Natural killer cell (primary cell): ENCODE measurements around the gene SPAG6. TPM values are rescaled to one million over a fixed set of nuclear protein-coding genes. Genes with fewer than 3 reads are reported as not detected.
"Not testable (repeated sequence)": the region's sequence is repeated elsewhere in the genome, so short reads cannot be mapped to it uniquely, and the experiment has no call there.

Experiments used
- ATAC-seq, 3 donors: fragments of 150-1000 bp in 2 of 3; fragments of 200-7000 bp in 1 of 3; cut with Tn5 transposase; 1 replicate in 1 of 3; 2 replicates in 2 of 3; pipeline ENCODE4 v1.10.0; 2021; ENCODE audit warnings: mild to moderate bottlenecking in 2 of 3, moderate library complexity in 2 of 3
- DNase-seq, 2 donors: peaks; one replicate each; pipeline versions ENCODE4 v3.0.0 to v3.0.0-alpha.2; 2013 to 2021; ENCODE audit warnings: mixed read lengths in 1 of 2
- H3K27ac ChIP-seq: one replicate; pipeline ENCODE4 v1.5.1; 2013; ENCODE audit warnings: mild to moderate bottlenecking, low read length
- H3K27me3 ChIP-seq: one replicate; pipeline ENCODE4 v1.6.1; 2013; ENCODE audit warnings: low read length; ENCODE audit not compliant: control insufficient read depth, insufficient read depth
- H3K36me3 ChIP-seq: one replicate; pipeline ENCODE4 v1.6.1; 2013; ENCODE audit warnings: low read length; ENCODE audit not compliant: control insufficient read depth, insufficient read depth
- H3K4me1 ChIP-seq: one replicate; pipeline ENCODE4 v1.6.1; 2013; ENCODE audit warnings: low read length; ENCODE audit not compliant: control insufficient read depth, insufficient read depth
- H3K4me3 ChIP-seq: one replicate; pipeline ENCODE4 v1.5.1; 2013; ENCODE audit warnings: low read length
- H3K9me3 ChIP-seq: one replicate; pipeline ENCODE4 v1.6.1; 2013; ENCODE audit warnings: low read length; ENCODE audit not compliant: control insufficient read depth, insufficient read depth
- H3K27ac Mint-ChIP-seq, 2 donors: one replicate each; pipeline ENCODE4 v1.8.0; 2022; ENCODE audit warnings: mild to moderate bottlenecking in 2 of 2, mixed read lengths in 2 of 2, moderate library complexity in 1 of 2
- H3K27me3 Mint-ChIP-seq, 2 donors: one replicate each; pipeline ENCODE4 v1.8.0; 2022; ENCODE audit warnings: low read depth in 2 of 2, mixed read lengths in 2 of 2
- H3K36me3 Mint-ChIP-seq: one replicate; pipeline ENCODE4 v1.8.0; 2022; ENCODE audit warnings: mixed read lengths
- H3K4me1 Mint-ChIP-seq, 2 donors: one replicate each; pipeline ENCODE4 v1.8.0; 2022; ENCODE audit warnings: mixed read lengths in 2 of 2
- H3K4me3 Mint-ChIP-seq: one replicate; pipeline ENCODE4 v1.8.0; 2022; ENCODE audit warnings: mild to moderate bottlenecking, moderate library complexity, mixed read lengths
- H3K9me3 Mint-ChIP-seq, 2 donors: one replicate each; pipeline ENCODE4 v1.8.0; 2022; ENCODE audit warnings: mixed read lengths in 2 of 2
- WGBS: methylation state at CpG from one replicate; pipeline ENCODE4 v1.1.7; 2013; ENCODE audit warnings: missing lambda C conversion rate; ENCODE audit not compliant: insufficient coverage; 5-methylcytosine and 5-hydroxymethylcytosine counted together
- intact Hi-C: fragments of 100-400 bp; cut with micrococcal nuclease; formaldehyde crosslinking; loops from one replicate; pipeline ENCODE4 v1.14.2; 2022
- total RNA-seq, 4 donors: library from RNA; stranded (reverse); fragments of 120-200 nt in 1 of 4; gene quantifications; one replicate each; pipeline versions ENCODE4 v1.2.3 to v1.2.4, GENCODE V29; 2013 to 2022
- TF ChIP-seq, protein P1 (sequence below): fragments of 200-600 bp; IDR thresholded peaks from one replicate; pipeline ENCODE4 v1.8.0; 2022; ENCODE audit warnings: antibody characterized with exemption

The SPAG6 gene
- total RNA-seq, 3 donors from 2014 or later (not counting 1 experiment from before 2014, with no cell fraction given), result 0.35 to 0.79 TPM; not detected in 1

DNA sequence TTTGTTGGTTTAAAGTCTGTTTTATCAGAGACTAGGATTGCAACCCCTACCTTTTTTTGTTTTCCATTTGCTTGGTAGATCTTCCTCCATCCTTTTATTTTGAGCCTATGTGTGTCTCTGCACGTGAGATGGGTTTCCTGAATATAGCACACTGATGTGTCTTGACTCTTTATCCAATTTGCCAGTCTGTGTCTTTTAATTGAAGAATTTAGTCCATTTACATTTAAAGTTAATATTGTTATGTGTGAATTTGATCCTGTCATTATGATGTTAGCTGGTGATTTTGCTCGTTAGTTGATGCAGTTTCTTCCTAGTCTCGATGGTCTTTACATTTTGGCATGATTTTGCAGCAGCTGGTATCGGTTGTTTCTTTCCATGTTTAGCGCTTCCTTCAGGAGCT lies 61.6 kb downstream of the SPAG6 start:
- ATAC-seq, H3K27ac Mint-ChIP-seq, H3K4me1 ChIP-seq, H3K4me1 Mint-ChIP-seq, H3K9me3 ChIP-seq, H3K27me3 ChIP-seq, H3K4me3 Mint-ChIP-seq, H3K9me3 Mint-ChIP-seq, H3K27ac ChIP-seq, H3K36me3 ChIP-seq, H3K4me3 ChIP-seq, intact Hi-C loops, DNase-seq: not testable (repeated sequence)
- peaks cover 11% of the 10 kb centered on the region for H3K36me3 Mint-ChIP-seq
- no CpG with 5 or more reads among the region's 5 CpGs for WGBS
- H3K27me3 Mint-ChIP-seq, result peaks cover 8 to 11% of the 10 kb centered on the region in 2 donors

DNA sequence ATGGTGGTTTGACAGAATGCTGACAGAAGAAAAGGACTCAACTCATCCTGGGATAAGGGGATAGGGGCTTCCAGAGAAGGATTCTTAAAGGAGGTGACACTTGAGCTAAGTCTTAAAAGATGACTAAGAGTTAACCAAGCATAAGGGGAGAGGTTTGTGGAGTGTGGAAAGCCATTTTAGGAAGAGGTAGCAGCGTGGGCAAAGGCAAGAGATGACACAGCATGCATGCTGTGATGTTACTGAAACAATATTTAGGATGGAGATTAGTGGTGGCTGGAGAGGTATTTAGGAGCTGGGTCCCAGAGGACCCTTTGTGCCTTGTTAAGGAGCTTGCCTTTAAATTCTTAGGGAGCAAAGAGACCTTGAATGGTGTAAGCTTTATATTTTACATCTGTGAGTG lies 65.1 kb downstream of the SPAG6 start:
- 34% methylated on average over 1 of the region's 1 CpG for WGBS
- no peak overlapping the region for H3K4me3 ChIP-seq
- peaks cover 11% of the 10 kb centered on the region for H3K36me3 Mint-ChIP-seq
- TF ChIP-seq, protein P1, sequence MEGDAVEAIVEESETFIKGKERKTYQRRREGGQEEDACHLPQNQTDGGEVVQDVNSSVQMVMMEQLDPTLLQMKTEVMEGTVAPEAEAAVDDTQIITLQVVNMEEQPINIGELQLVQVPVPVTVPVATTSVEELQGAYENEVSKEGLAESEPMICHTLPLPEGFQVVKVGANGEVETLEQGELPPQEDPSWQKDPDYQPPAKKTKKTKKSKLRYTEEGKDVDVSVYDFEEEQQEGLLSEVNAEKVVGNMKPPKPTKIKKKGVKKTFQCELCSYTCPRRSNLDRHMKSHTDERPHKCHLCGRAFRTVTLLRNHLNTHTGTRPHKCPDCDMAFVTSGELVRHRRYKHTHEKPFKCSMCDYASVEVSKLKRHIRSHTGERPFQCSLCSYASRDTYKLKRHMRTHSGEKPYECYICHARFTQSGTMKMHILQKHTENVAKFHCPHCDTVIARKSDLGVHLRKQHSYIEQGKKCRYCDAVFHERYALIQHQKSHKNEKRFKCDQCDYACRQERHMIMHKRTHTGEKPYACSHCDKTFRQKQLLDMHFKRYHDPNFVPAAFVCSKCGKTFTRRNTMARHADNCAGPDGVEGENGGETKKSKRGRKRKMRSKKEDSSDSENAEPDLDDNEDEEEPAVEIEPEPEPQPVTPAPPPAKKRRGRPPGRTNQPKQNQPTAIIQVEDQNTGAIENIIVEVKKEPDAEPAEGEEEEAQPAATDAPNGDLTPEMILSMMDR, result no peak
- no peak overlapping the region for H3K4me3 Mint-ChIP-seq
- no peak overlapping the region for H3K27ac Mint-ChIP-seq
- peaks cover 8 to 11% of the 10 kb centered on the region in 2 donors for H3K27me3 Mint-ChIP-seq
- H3K9me3 ChIP-seq, result no peaks in the 10 kb centered on the region
- no peaks in the 10 kb centered on the region for H3K4me1 Mint-ChIP-seq
- H3K4me1 ChIP-seq, result no peaks in the 10 kb centered on the region
- no peaks in the 10 kb centered on the region for H3K27me3 ChIP-seq
- no peak for DNase-seq
- H3K27ac ChIP-seq, result no peak overlapping the region
- no peak for ATAC-seq
- intact Hi-C loops, result no loop called here
- no peaks in the 10 kb centered on the region for H3K36me3 ChIP-seq
- H3K9me3 Mint-ChIP-seq, result peaks cover 0 to 2% of the 10 kb centered on the region in 2 donors

DNA sequence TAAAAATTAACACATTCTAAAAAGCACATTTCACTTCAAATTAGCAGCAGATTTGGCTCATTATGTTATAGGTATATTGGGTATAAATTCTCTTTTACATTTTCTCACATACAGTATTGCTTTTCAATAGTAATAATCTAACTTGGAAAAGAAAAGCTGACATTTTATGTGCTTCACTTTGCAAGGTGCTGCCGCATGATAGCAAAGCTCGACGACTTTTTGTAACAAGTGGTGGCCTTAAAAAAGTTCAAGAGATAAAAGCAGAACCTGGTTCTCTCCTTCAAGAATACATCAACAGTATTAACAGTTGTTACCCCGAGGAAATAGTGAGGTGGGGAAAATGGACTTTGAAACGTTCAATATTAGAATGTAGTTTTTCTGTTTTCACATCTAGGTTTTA lies 65.5 kb downstream of the SPAG6 start:
- H3K9me3 ChIP-seq, result no peaks in the 10 kb centered on the region
- TF ChIP-seq, protein P1, result no peak
- Mint-ChIP-seq H3K4me3 (no peak overlapping the region), H3K27ac (no peak overlapping the region), H3K27me3 (peaks cover 8 to 11% of the 10 kb centered on the region in 2 donors), H3K36me3 (peaks cover 11% of the 10 kb centered on the region), H3K9me3 (peaks cover 0 to 2% of the 10 kb centered on the region in 2 donors), H3K4me1 (no peaks in the 10 kb centered on the region)
- WGBS, result 78% methylated on average over 5 of the region's 5 CpGs
- no peaks in the 10 kb centered on the region for H3K36me3 ChIP-seq
- no peak overlapping the region for H3K27ac ChIP-seq
- ATAC-seq, result no peak
- no peaks in the 10 kb centered on the region for H3K27me3 ChIP-seq
- DNase-seq, result no peak
- no peaks in the 10 kb centered on the region for H3K4me1 ChIP-seq
- no peak overlapping the region for H3K4me3 ChIP-seq
- intact Hi-C loops, result no loop called here

DNA sequence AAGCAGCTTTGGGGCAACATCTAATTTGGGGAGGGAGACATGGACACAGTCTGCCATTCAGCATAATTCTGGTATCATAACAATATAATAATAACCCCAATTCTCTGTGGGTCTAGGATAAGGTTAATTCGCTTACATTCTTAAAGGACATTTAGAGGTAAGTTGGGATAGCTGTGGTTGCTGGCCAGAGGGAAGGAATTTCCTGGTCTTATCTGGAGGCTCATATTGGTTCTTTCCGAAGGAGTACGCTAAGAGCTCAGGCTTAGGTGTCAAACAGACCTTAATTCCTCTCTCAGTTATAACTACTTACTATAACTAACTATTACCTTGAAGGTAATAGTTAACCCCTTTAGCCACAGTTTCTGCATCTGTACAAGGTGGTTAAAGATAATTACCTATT lies 68.8 kb downstream of the SPAG6 start:
- Mint-ChIP-seq H3K9me3 (no peaks in the 10 kb centered on the region), H3K36me3 (no peaks in the 10 kb centered on the region), H3K4me1 (no peaks in the 10 kb centered on the region), H3K27me3 (peaks cover 0 to 2% of the 10 kb centered on the region in 2 donors), H3K27ac (no peak overlapping the region), H3K4me3 (no peak overlapping the region)
- H3K27me3 ChIP-seq, result no peaks in the 10 kb centered on the region
- H3K4me1 ChIP-seq, result no peaks in the 10 kb centered on the region
- no peaks in the 10 kb centered on the region for H3K9me3 ChIP-seq
- WGBS, result 100% methylated on average over 1 of the region's 3 CpGs
- no peak for ATAC-seq
- TF ChIP-seq, protein P1, result no peak
- no peak overlapping the region for H3K4me3 ChIP-seq
- no peak for DNase-seq
- H3K27ac ChIP-seq, result no peak overlapping the region
- no peaks in the 10 kb centered on the region for H3K36me3 ChIP-seq
- intact Hi-C loops, result no loop called here
